Cardiac muscle cell (in vitro differentiated cells and primary cell): ENCODE results near the gene KAZN. TPM values are rescaled to one million over a fixed set of nuclear protein-coding genes. Genes with fewer than 3 reads are reported as not detected.

Experiments
- DNase-seq, 2 donors: peaks; one replicate each; pipeline versions ENCODE4 v3.0.0 to v3.0.0-alpha.2; 2010 to 2017; ENCODE audit warnings: low read depth in 1 of 2, low spot score in 1 of 2
- H3K27ac ChIP-seq: fragments of 200-600 bp; sonication (generic); 2 replicates; pipeline ENCODE4 v1.5.1; 2016
- H3K27me3 ChIP-seq: fragments of 200-600 bp; sonication (generic); 2 replicates; pipeline ENCODE4 v1.6.0; 2016; ENCODE audit warnings: control low read depth
- H3K36me3 ChIP-seq: fragments of 200-600 bp; sonication (generic); 2 replicates; pipeline ENCODE4 v1.5.1; 2016; ENCODE audit warnings: control low read depth
- H3K4me1 ChIP-seq: fragments of 200-600 bp; sonication (generic); 2 replicates; pipeline ENCODE4 v1.8.1; 2017; ENCODE audit warnings: low read depth, mild to moderate bottlenecking, mixed run types
- H3K4me3 ChIP-seq: fragments of 200-600 bp; sonication (generic); 2 replicates; pipeline ENCODE4 v1.5.1; 2016; ENCODE audit warnings: mild to moderate bottlenecking
- H3K9me3 ChIP-seq: fragments of 200-600 bp; sonication (generic); 2 replicates; pipeline ENCODE4 v1.5.1; 2017; ENCODE audit warnings: low read depth, mild to moderate bottlenecking, control low read depth
- polyA plus RNA-seq: library from polyadenylated mRNA; unstranded; fragments of >200 nt; fragmentation: Nextera tagmentation; extraction: Ambion mirVana; gene quantifications from 2 replicates; pipeline ENCODE4 v1.2.1, GENCODE V29; 2016
- total RNA-seq: library from RNA; depleted of rRNA; stranded (reverse); fragments of >200 nt; gene quantifications from 2 replicates; pipeline ENCODE4 v1.2.3, GENCODE V29; 2016
- TF ChIP-seq, protein P1 (sequence below): IDR thresholded peaks from 2 replicates; pipeline ENCODE4 v1.5.1; 2012; ENCODE audit warnings: low read depth, mild to moderate bottlenecking, low read length

The KAZN gene
- total and polyA plus RNA-seq, 2 experiments from 2014 or later = 17.5 to 26.9 TPM

GRCh38 chr1:15012822-15013221, 414.3 kb downstream of the KAZN start:
- Histone ChIP-seq H3K27ac (no peak overlapping the region), H3K4me3 (no peak overlapping the region), H3K27me3 (no peaks in the 10 kb centered on the region), H3K9me3 (no peaks in the 10 kb centered on the region), H3K36me3 (no peaks in the 10 kb centered on the region), H3K4me1 (no peaks in the 10 kb centered on the region)
- DNase-seq = no peak
- TF ChIP-seq, protein P1, sequence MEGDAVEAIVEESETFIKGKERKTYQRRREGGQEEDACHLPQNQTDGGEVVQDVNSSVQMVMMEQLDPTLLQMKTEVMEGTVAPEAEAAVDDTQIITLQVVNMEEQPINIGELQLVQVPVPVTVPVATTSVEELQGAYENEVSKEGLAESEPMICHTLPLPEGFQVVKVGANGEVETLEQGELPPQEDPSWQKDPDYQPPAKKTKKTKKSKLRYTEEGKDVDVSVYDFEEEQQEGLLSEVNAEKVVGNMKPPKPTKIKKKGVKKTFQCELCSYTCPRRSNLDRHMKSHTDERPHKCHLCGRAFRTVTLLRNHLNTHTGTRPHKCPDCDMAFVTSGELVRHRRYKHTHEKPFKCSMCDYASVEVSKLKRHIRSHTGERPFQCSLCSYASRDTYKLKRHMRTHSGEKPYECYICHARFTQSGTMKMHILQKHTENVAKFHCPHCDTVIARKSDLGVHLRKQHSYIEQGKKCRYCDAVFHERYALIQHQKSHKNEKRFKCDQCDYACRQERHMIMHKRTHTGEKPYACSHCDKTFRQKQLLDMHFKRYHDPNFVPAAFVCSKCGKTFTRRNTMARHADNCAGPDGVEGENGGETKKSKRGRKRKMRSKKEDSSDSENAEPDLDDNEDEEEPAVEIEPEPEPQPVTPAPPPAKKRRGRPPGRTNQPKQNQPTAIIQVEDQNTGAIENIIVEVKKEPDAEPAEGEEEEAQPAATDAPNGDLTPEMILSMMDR = no peak

GRCh38 chr1:15013767-15014166, 415.3 kb downstream of the KAZN start:
- no peak for DNase-seq
- H3K36me3 ChIP-seq = no peaks in the 10 kb centered on the region
- H3K4me1 ChIP-seq = no peaks in the 10 kb centered on the region
- H3K27ac ChIP-seq = no peak overlapping the region
- no peaks in the 10 kb centered on the region for H3K27me3 ChIP-seq
- no peaks in the 10 kb centered on the region for H3K9me3 ChIP-seq
- TF ChIP-seq, protein P1 = no peak
- H3K4me3 ChIP-seq = no peak overlapping the region

- Histone ChIP-seq H3K27ac (no peak overlapping the region), H3K36me3 (no peaks in the 10 kb centered on the region), H3K4me1 (no peaks in the 10 kb centered on the region), H3K4me3 (no peak overlapping the region), H3K27me3 (no peaks in the 10 kb centered on the region), H3K9me3 (no peaks in the 10 kb centered on the region)
- DNase-seq = no peak
- TF ChIP-seq, protein P1 = no peak
Observed at GRCh38 chr1:15014516-15014915, 416.0 kb downstream of the KAZN start.

DNA sequence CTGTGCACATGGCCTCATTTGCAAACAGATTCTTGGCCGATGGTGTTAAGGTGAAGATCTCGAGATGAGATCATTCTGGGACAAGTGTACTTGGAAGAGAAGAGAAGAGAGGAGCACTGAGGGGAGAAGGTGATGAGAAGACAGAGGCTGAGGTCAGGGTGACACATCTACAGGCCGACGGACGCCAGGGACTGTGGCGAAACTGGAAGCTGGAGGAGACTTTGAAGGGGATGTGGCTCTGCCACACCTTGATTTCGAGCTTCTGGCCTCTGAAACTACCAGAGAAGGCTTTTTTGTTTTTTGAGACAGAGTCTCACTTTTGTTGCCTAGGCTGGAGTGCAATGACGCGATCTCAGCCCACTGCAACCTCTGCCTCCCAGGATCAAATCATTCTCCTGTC, 417.5 kb downstream of the KAZN start:
- no peak overlapping the region for H3K27ac ChIP-seq
- H3K4me3 ChIP-seq = no peak overlapping the region
- no peaks in the 10 kb centered on the region for H3K36me3 ChIP-seq
- TF ChIP-seq, protein P1 = no peak
- no peaks in the 10 kb centered on the region for H3K27me3 ChIP-seq
- DNase-seq = no peak
- no peaks in the 10 kb centered on the region for H3K9me3 ChIP-seq
- H3K4me1 ChIP-seq = peaks cover 3% of the 10 kb centered on the region

GRCh38 chr1:15016526-15016925, 418.0 kb downstream of the KAZN start:
- no peak overlapping the region for H3K4me3 ChIP-seq

More at GRCh38 chr1:15016526-15016925, 418.0 kb downstream of the KAZN start:
- Histone ChIP-seq H3K36me3 (no peaks in the 10 kb centered on the region), H3K4me1 (peaks cover 7% of the 10 kb centered on the region), H3K27me3 (no peaks in the 10 kb centered on the region), H3K27ac (no peak overlapping the region), H3K9me3 (no peaks in the 10 kb centered on the region)
- TF ChIP-seq, protein P1 = no peak
- no peak for DNase-seq
